ENCODE results near the gene PRKAR1B.

Gene PRKAR1B

GRCh38 chr7:518630-519483, 208.2 kb downstream of the PRKAR1B start:
- Histone ChIP-seq H3K36me3 (ENCODE audit: control insufficient read depth, insufficient read depth, low read length, severe bottlenecking) (no peaks in the 10 kb centered on the region), H3K4me3 (ENCODE audit: low read length) (peak overlapping the region; percentile 78), H3K27me3 (replicated peaks; ENCODE audit: control insufficient read depth, insufficient read depth, low read length) (peaks cover 22% of the 10 kb centered on the region), H3K9me3 (ENCODE audit: control insufficient read depth, low read length) (no peaks in the 10 kb centered on the region), H3K9ac (ENCODE audit: low read length) (peak overlapping the region; percentile 42), H3K4me1 (ENCODE audit: control insufficient read depth, insufficient read depth, low read length) (peaks cover 4% of the 10 kb centered on the region)
- DNase-seq (ENCODE audit: low read depth), result peak; percentile 84

- H3K4me1 ChIP-seq (ENCODE audit: control insufficient read depth, insufficient read depth, low read length), result peaks cover 4% of the 10 kb centered on the region
- H3K9me3 ChIP-seq (ENCODE audit: control insufficient read depth, low read length), result no peaks in the 10 kb centered on the region
- H3K9ac ChIP-seq (ENCODE audit: low read length), result peak overlapping the region; percentile 63
- DNase-seq (ENCODE audit: low read depth), result peak; percentile 85
- H3K36me3 ChIP-seq (ENCODE audit: control insufficient read depth, insufficient read depth, low read length, severe bottlenecking), result no peaks in the 10 kb centered on the region
- H3K4me3 ChIP-seq (ENCODE audit: low read length), result peak overlapping the region; percentile 78
- H3K27me3 ChIP-seq (replicated peaks; ENCODE audit: control insufficient read depth, insufficient read depth, low read length), result peaks cover 18% of the 10 kb centered on the region
These were observed 209.1 kb downstream of the PRKAR1B start for GRCh38 chr7:517774-518629.

DNA sequence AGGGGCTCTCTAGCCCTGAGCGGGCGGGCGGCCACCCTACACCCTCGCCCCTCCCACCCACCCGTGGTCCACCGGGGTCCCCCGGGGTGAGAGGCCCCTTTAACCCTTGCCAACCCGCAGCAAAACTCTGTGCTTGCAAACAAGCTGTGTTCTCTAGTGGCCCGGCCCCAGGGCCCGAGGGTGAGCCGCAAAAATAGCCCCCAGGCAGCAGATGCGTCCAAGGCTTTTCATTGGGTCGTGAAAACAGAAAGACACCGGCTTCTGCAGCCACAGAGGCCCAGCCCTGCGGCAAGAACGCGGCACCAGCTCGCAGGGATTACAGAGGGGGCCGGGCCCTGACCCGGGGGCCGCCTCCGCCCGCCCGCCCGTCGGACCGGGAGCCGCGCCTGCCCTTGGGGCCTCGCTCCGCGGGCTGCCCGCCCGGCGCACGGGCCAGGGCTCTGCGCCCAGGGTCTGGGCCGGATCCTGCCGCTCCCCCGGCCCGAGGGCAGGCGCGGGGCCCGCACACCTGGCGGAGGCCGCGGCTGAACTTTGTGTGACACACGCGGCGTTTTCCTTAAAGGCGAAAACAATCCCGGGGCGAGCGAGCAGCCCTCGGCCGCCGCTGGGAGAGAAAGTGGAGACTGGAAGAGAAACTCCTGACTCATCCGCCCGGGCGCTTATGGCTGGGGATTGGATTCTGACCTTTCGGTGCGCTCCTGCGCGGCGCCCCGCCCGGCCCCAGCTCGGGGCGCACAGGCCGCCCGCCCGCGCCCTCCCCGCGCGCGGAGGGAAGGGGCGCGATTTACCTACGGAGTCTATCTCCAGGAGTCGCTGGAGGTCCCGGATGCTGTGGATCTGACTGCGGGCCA, 210.2 kb downstream of the PRKAR1B start:
- DNase-seq (ENCODE audit: low read depth), result peak; percentile 93
- Histone ChIP-seq H3K27me3 (replicated peaks; ENCODE audit: control insufficient read depth, insufficient read depth, low read length) (peaks cover 8% of the 10 kb centered on the region), H3K9ac (ENCODE audit: low read length) (peak overlapping the region; percentile 58), H3K9me3 (ENCODE audit: control insufficient read depth, low read length) (no peaks in the 10 kb centered on the region), H3K4me1 (ENCODE audit: control insufficient read depth, insufficient read depth, low read length) (peaks cover 3% of the 10 kb centered on the region), H3K36me3 (ENCODE audit: control insufficient read depth, insufficient read depth, low read length, severe bottlenecking) (no peaks in the 10 kb centered on the region), H3K4me3 (ENCODE audit: low read length) (peak overlapping the region; percentile 71)

GRCh38 chr7:516216-516605, 210.9 kb downstream of the PRKAR1B start:
- Histone ChIP-seq H3K4me3 (ENCODE audit: low read length) (no peak overlapping the region), H3K27me3 (replicated peaks; ENCODE audit: control insufficient read depth, insufficient read depth, low read length) (peaks cover 3% of the 10 kb centered on the region), H3K9ac (ENCODE audit: low read length) (no peak overlapping the region), H3K9me3 (ENCODE audit: control insufficient read depth, low read length) (no peaks in the 10 kb centered on the region), H3K4me1 (ENCODE audit: control insufficient read depth, insufficient read depth, low read length) (peaks cover 2% of the 10 kb centered on the region), H3K36me3 (ENCODE audit: control insufficient read depth, insufficient read depth, low read length, severe bottlenecking) (no peaks in the 10 kb centered on the region)
- DNase-seq (ENCODE audit: low read depth), result peak; percentile 66

GRCh38 chr7:515628-516027, 211.5 kb downstream of the PRKAR1B start:
- Histone ChIP-seq H3K36me3 (ENCODE audit: control insufficient read depth, insufficient read depth, low read length, severe bottlenecking) (no peaks in the 10 kb centered on the region), H3K4me3 (ENCODE audit: low read length) (no peak overlapping the region), H3K9ac (ENCODE audit: low read length) (no peak overlapping the region), H3K27me3 (replicated peaks; ENCODE audit: control insufficient read depth, insufficient read depth, low read length) (no peaks in the 10 kb centered on the region), H3K4me1 (ENCODE audit: control insufficient read depth, insufficient read depth, low read length) (peaks cover 2% of the 10 kb centered on the region), H3K9me3 (ENCODE audit: control insufficient read depth, low read length) (no peaks in the 10 kb centered on the region)
- DNase-seq (ENCODE audit: low read depth), result no peak

- H3K36me3 ChIP-seq (ENCODE audit: control insufficient read depth, insufficient read depth, low read length, severe bottlenecking), result no peaks in the 10 kb centered on the region
- no peak overlapping the region for H3K4me3 ChIP-seq (ENCODE audit: low read length)
- no peaks in the 10 kb centered on the region for H3K9me3 ChIP-seq (ENCODE audit: control insufficient read depth, low read length)
- H3K4me1 ChIP-seq (ENCODE audit: control insufficient read depth, insufficient read depth, low read length), result peaks cover 2% of the 10 kb centered on the region
- no peak for DNase-seq (ENCODE audit: low read depth)
- H3K27me3 ChIP-seq (replicated peaks; ENCODE audit: control insufficient read depth, insufficient read depth, low read length), result no peaks in the 10 kb centered on the region
- H3K9ac ChIP-seq (ENCODE audit: low read length), result no peak overlapping the region
These were observed 212.2 kb downstream of the PRKAR1B start for GRCh38 chr7:514651-515598.

GRCh38 chr7:514242-514641, 212.8 kb downstream of the PRKAR1B start:
- Histone ChIP-seq H3K36me3 (ENCODE audit: control insufficient read depth, insufficient read depth, low read length, severe bottlenecking) (no peaks in the 10 kb centered on the region), H3K9ac (ENCODE audit: low read length) (no peak overlapping the region), H3K4me1 (ENCODE audit: control insufficient read depth, insufficient read depth, low read length) (peaks cover 2% of the 10 kb centered on the region), H3K4me3 (ENCODE audit: low read length) (no peak overlapping the region), H3K9me3 (ENCODE audit: control insufficient read depth, low read length) (no peaks in the 10 kb centered on the region), H3K27me3 (replicated peaks; ENCODE audit: control insufficient read depth, insufficient read depth, low read length) (no peaks in the 10 kb centered on the region)
- no peak for DNase-seq (ENCODE audit: low read depth)

DNA sequence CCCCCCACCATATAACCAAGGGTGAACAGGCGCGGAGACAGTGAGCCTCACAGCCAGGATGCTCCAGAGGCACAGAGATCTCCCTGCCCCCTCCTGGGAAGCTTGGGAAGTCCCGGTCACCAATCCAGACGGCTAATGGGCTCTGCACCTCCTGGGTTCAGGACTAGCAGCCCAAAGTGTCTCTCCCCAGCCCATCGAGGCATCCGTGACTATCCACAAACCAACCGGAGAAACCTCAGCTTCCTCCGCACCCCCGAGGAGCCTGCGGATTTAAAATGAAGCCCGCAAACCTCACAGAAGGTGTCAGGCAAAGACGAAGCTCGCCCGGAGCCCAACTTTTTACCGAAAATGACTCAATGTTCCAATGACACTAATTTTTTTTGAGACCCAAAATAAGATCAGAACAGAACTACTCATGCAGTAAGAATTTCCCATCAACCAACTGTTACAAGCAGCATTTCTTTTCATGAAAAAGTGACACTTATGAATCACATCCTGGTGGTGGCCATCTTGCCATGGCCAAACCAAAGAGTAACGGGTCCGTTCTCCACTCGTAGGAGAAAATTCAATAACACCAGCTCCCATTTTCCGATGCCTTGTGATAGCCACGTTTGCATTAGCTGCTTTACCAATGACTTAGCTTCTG, 213.4 kb downstream of the PRKAR1B start:
- H3K9me3 ChIP-seq (ENCODE audit: control insufficient read depth, low read length), result no peaks in the 10 kb centered on the region
- H3K4me1 ChIP-seq (ENCODE audit: control insufficient read depth, insufficient read depth, low read length), result peaks cover 2% of the 10 kb centered on the region
- no peak overlapping the region for H3K4me3 ChIP-seq (ENCODE audit: low read length)
- H3K9ac ChIP-seq (ENCODE audit: low read length), result no peak overlapping the region
- no peaks in the 10 kb centered on the region for H3K27me3 ChIP-seq (replicated peaks; ENCODE audit: control insufficient read depth, insufficient read depth, low read length)
- no peaks in the 10 kb centered on the region for H3K36me3 ChIP-seq (ENCODE audit: control insufficient read depth, insufficient read depth, low read length, severe bottlenecking)
- peak; percentile 28 for DNase-seq (ENCODE audit: low read depth)

GRCh38 chr7:512541-513311, 214.4 kb downstream of the PRKAR1B start:
- H3K36me3 ChIP-seq (ENCODE audit: control insufficient read depth, insufficient read depth, low read length, severe bottlenecking), result no peaks in the 10 kb centered on the region
- no peak overlapping the region for H3K4me3 ChIP-seq (ENCODE audit: low read length)
- no peaks in the 10 kb centered on the region for H3K9me3 ChIP-seq (ENCODE audit: control insufficient read depth, low read length)
- DNase-seq (ENCODE audit: low read depth), result no peak
- no peak overlapping the region for H3K9ac ChIP-seq (ENCODE audit: low read length)
- H3K27me3 ChIP-seq (replicated peaks; ENCODE audit: control insufficient read depth, insufficient read depth, low read length), result no peaks in the 10 kb centered on the region
- peaks cover 2% of the 10 kb centered on the region for H3K4me1 ChIP-seq (ENCODE audit: control insufficient read depth, insufficient read depth, low read length)

Data from adipocyte (in vitro differentiated cells).